Activated B cell treated with CpG ODN at 0.5 μM for 24 hours (primary cell): ENCODE data around the gene ADGRG3. TPM values are rescaled to one million over a fixed set of nuclear protein-coding genes. Genes with fewer than 3 reads are reported as not detected.

Experiments used
- ATAC-seq: fragments of 200-7000 bp; cut with Tn5 transposase; one replicate; pipeline ENCODE4 v1.10.0; 2021; ENCODE audit warnings: low read depth, mild to moderate bottlenecking, moderate library complexity
- CTCF ChIA-PET: fragments of 350-600 bp; sonication (Branson Sonifier 250); formaldehyde crosslinking; loops from one replicate; lab custom pipeline; 2021; ENCODE audit warnings: antibody characterized with exemption; lab: Charles Lee
- POLR2A ChIA-PET: fragments of 350-600 bp; sonication (Branson Sonifier 250); formaldehyde crosslinking; loops from one replicate; lab custom pipeline; 2021; ENCODE audit warnings: antibody characterized with exemption; lab: Charles Lee
- DNase-seq: peaks from one replicate; pipeline ENCODE4 v3.0.0; 2022
- H3K27ac Mint-ChIP-seq: one replicate; pipeline ENCODE4 v1.8.0; 2020; ENCODE audit warnings: mixed read lengths
- H3K27me3 Mint-ChIP-seq: one replicate; pipeline ENCODE4 v1.8.0; 2021; ENCODE audit warnings: mixed read lengths
- H3K36me3 Mint-ChIP-seq: one replicate; pipeline ENCODE4 v1.8.0; 2021; ENCODE audit warnings: low read depth, mixed read lengths
- H3K4me1 Mint-ChIP-seq: one replicate; pipeline ENCODE4 v1.8.0; 2021; ENCODE audit warnings: mixed read lengths
- H3K4me3 Mint-ChIP-seq: one replicate; pipeline ENCODE4 v1.8.0; 2020; ENCODE audit warnings: mild to moderate bottlenecking, mixed read lengths
- H3K9me3 Mint-ChIP-seq: one replicate; pipeline ENCODE4 v1.8.0; 2020; ENCODE audit warnings: mixed read lengths
- intact Hi-C: fragments of 100-400 bp; cut with micrococcal nuclease; formaldehyde crosslinking; loops from one replicate; pipeline ENCODE4 v1.15.1; 2024
- total RNA-seq: library from RNA; stranded (reverse); gene quantifications from 2 replicates; pipeline ENCODE4 v1.2.3, GENCODE V29; 2022
- TF ChIP-seq, protein P1 (sequence below): fragments of 200-600 bp; IDR thresholded peaks from one replicate; pipeline ENCODE4 v1.8.0; 2022; ENCODE audit warnings: antibody characterized with exemption, mild to moderate bottlenecking

The ADGRG3 gene
- total RNA-seq, 1 donor from 2014 or later, result not detected

DNA sequence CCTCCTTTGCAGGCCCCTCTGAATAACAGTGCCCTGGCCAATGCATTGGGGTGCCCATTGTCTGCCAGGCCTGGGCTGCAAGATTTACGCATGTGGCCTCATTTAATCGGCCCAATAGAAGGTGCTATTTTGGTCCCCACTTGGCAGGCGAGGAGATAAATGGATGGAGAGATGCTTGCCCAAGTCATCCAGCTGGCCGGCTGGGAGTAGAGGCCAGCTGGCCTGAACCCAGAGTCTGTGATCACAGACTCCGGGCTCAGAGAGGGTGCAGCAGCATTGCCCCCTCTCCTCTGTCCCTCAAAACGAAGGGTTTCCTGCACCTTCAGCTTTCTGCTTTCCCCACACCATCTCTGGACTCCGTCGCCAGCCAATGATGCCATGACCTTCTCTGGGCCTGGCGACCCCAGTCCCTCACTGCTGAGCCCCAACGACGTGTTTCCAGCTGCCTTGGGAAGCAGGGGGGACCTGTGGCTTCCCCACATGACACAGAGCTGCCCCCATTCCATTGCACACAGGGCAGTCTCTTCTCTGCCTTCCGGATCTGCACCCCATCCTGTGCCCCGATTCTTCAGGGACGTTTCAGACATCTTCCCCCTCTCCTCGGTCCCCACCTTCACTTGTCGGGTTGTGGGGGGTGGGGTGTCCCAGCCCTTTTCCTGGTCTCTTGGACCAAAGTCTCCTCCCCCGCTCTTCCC is 43.2 kb upstream of the ADGRG3 start:
- CTCF ChIA-PET, result no interaction called here
- intact Hi-C loops, result no loop called here

DNA sequence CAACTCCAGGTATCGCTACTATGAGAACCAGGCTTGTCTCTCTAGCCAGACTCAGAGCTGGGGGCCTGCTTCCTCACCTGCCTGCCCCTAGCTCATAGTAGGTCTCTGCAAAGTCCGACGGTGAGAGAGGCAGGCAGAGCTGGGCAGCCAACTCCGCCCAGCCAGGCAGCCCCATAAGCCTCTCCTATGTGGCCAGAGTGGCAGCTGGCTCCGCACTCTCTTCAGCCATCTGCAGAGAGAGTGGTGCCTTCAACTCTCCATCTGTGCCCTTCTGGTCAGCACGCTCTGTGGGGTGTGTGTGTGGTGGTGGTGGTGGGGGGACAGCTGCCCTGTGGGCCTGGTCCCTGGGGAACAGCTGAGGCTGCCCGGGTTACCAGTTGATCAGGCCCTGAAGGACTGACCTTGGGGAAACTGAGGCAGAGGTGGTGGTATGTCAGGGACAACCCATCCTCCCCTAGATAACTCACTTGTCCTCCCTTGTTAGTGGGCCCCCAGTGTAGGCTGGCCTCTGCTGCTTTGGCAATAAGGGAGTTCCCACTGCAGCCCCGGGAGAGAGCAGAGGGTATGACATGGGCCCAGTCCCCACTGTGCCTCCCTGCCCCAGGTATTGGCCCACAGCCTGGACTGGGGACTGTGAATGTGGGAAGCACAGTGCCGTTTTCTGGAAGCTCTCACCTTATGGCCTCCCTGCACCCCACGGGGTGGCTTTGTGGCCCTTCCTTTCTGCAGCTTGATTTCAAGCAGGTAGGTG is 41.5 kb upstream of the ADGRG3 start:
- Mint-ChIP-seq H3K4me1 (peaks cover 4% of the 10 kb centered on the region), H3K4me3 (no peak overlapping the region), H3K27ac (no peak overlapping the region), H3K27me3 (peaks cover 38% of the 10 kb centered on the region), H3K36me3 (no peaks in the 10 kb centered on the region), H3K9me3 (no peaks in the 10 kb centered on the region)
- TF ChIP-seq, protein P1, sequence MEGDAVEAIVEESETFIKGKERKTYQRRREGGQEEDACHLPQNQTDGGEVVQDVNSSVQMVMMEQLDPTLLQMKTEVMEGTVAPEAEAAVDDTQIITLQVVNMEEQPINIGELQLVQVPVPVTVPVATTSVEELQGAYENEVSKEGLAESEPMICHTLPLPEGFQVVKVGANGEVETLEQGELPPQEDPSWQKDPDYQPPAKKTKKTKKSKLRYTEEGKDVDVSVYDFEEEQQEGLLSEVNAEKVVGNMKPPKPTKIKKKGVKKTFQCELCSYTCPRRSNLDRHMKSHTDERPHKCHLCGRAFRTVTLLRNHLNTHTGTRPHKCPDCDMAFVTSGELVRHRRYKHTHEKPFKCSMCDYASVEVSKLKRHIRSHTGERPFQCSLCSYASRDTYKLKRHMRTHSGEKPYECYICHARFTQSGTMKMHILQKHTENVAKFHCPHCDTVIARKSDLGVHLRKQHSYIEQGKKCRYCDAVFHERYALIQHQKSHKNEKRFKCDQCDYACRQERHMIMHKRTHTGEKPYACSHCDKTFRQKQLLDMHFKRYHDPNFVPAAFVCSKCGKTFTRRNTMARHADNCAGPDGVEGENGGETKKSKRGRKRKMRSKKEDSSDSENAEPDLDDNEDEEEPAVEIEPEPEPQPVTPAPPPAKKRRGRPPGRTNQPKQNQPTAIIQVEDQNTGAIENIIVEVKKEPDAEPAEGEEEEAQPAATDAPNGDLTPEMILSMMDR, result no peak
- ATAC-seq (no peak), DNase-seq (no peak)
- CTCF ChIA-PET, result no interaction called here
- POLR2A ChIA-PET, result no interaction called here
- intact Hi-C loops, result no loop called here

More for the DNA sequence above, 43.2 kb upstream of the ADGRG3 start:
- Mint-ChIP-seq H3K27me3 (peaks cover 26% of the 10 kb centered on the region), H3K4me3 (no peak overlapping the region), H3K4me1 (peaks cover 4% of the 10 kb centered on the region), H3K27ac (no peak overlapping the region), H3K9me3 (no peaks in the 10 kb centered on the region), H3K36me3 (no peaks in the 10 kb centered on the region)
- ATAC-seq (no peak), DNase-seq (no peak)
- POLR2A ChIA-PET, result no interaction called here
- TF ChIP-seq, protein P1, result no peak

DNA sequence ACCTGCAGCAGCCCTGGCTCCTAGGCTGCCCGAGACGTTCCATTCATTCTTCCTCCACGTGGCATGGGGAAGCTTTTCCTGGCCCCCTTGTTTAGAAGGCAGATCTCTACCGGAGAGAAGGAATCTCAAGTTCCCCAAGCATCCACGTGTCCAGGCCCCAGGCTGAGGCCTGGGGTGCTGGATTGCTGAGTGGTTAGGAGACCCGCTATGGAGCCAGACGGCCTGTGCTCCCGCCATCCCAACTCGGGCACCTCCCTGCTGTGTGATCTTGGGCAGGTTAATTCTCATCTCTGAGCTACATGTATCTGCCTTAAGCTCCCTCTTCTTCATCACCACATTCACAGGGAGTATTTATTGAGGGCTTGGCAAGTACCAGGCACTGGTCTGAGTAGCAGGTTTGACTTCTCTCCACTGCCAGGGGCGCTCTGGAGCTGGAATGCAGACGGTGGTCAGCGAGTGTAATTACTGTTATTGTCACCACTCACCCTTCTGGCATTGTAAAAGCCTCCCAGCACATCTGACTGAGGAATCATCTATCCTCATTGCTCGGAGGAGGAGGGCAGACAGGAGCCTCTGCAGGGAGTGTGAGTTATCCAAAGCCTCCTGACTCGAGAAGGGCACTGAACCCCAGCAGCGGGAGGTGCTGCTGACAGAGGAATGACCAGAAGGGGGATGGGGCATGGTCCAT is 40.8 kb upstream of the ADGRG3 start:
- intact Hi-C loops, result no loop called here
- ChIA-PET CTCF (no interaction called here), POLR2A (no interaction called here)
- DNase-seq, result no peak
- Mint-ChIP-seq H3K4me1 (peaks cover 4% of the 10 kb centered on the region), H3K36me3 (no peaks in the 10 kb centered on the region), H3K4me3 (no peak overlapping the region), H3K27me3 (peaks cover 41% of the 10 kb centered on the region), H3K9me3 (no peaks in the 10 kb centered on the region), H3K27ac (no peak overlapping the region)
- TF ChIP-seq, protein P1, result no peak
- ATAC-seq, result no peak

DNA sequence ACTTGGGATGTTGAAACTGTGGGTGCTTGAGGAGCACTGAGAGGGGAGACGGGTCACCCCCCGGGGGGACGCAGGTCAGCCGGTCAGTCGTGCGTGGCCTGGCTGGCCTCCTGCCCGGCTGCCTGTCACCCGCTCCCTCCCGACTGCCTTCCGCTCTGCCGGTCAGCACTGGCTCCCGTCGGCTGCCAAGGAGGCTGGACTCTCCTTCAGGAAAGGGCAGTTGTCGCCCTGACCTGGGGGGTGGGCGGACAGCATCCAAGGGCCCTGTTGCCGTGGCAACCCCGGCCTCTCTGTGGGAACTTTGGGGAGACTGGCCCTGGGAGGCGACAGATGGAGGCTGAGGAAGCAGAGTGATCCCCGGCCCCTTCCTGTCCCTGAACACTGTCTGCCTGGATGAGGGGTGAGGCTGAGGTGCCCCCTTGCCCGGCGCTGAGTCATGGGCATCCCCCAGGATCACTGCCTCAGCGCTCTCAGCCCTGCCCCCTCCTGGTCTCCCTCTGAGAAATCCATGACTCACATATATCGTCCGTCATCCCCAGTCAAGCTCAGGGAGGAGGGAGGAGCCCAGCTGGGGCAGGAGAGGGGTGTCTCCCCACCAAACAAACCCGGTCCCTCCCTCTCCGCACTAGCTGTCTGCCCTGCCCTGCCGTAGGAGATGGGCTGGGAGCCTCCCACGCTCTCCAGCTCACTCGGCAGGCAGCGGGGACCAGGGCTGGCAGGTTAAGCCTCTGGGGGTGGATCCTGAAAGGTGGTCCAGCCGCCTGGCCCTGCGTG is 39.9 kb upstream of the ADGRG3 start, which contains the start of gene ADGRG1:
Gene ADGRG1 (plus strand): TSS at position 623 of the 774 bp plus-strand sequence. CDS start 21,658 bp downstream, outside the sequence.
- Mint-ChIP-seq H3K27ac (no peak within 1 kb of the TSS), H3K4me3 (no peak within 1 kb of the TSS)
- CTCF ChIA-PET, result no interaction called here

More for the DNA sequence above, 39.9 kb upstream of the ADGRG3 start, which contains the start of gene ADGRG1:
- no peaks in the 10 kb centered on the region for H3K9me3 Mint-ChIP-seq
- POLR2A ChIA-PET, result no interaction called here
- intact Hi-C loops, result no loop called here
- TF ChIP-seq, protein P1, result no peak
- H3K27me3 Mint-ChIP-seq, result peaks cover 42% of the 10 kb centered on the region
- H3K4me1 Mint-ChIP-seq, result peaks cover 4% of the 10 kb centered on the region
- no peaks in the 10 kb centered on the region for H3K36me3 Mint-ChIP-seq
- DNase-seq (no peak), ATAC-seq (peak; percentile 52)
